Erythroblast (primary cell): Measurements from ENCODE around the gene CYP51A1.
"Not testable (repeated sequence)": the region's sequence is repeated elsewhere in the genome, so short reads cannot be mapped to it uniquely, and the experiment has no call there.

ENCODE experiments used
- DNase-seq, 2 experiments: peaks; one replicate each; lab custom pipeline; 2025; lab: John Stamatoyannopoulos, UW
- GATA1 ChIP-seq: IDR thresholded peaks from 2 replicates; pipeline ENCODE4 v1.6.1; 2011; ENCODE audit warnings: low read depth, mild to moderate bottlenecking, control low read depth, low read length, moderate library complexity
- POLR2A ChIP-seq: IDR thresholded peaks from 2 replicates; pipeline ENCODE4 v1.6.1; 2011; ENCODE audit warnings: mild to moderate bottlenecking, low read length

CYP51A1 gene

DNA sequence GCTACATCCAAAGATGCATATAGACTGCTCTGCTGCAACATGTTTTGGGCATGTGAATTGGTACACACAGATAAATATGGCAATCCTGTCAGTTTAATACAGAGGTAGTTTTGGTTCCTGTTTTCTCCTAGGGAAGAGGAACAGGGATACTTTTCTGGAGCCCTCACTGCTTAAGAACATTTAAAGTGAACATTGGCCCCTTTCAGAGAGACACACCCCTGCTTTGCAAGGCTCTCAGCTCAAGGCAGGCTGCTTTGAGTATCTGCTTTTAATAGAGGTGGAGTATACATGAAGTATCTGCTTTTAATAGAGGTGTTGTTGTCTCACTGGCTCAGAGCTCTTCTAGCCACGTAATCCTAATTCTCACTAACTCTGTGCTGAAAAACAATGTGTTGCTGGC is 38.9 kb downstream of the CYP51A1 start:
- no peak for TF ChIP-seq GATA1
- no peak for TF ChIP-seq POLR2A

GRCh38 chr7:92092210-92092609 is 42.1 kb downstream of the CYP51A1 start:
- no peak for DNase-seq
- TF ChIP-seq GATA1 (no peak), POLR2A (no peak)

More for the DNA sequence above, 38.9 kb downstream of the CYP51A1 start:
- DNase-seq = no peak

DNA sequence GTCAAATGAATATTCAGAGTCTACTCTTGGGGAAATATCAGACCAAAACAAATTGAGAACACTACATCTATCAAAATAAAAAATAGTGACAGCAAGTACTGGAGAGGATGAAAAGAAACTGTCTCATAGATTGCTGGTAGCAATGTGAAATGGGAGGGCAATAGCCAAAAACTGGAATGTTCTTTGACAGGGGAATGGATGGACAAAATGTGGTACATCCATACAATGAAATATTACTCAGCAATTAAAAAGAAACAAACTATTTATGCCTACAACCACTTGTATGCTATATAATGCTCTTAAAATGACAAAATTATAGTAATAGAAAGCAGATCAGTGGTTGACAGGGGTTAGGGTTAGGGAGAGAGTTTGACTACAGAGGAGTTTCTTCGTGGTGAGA is 46.0 kb downstream of the CYP51A1 start:
- TF ChIP-seq GATA1 (no peak), POLR2A (no peak)
- DNase-seq = no peak

DNA sequence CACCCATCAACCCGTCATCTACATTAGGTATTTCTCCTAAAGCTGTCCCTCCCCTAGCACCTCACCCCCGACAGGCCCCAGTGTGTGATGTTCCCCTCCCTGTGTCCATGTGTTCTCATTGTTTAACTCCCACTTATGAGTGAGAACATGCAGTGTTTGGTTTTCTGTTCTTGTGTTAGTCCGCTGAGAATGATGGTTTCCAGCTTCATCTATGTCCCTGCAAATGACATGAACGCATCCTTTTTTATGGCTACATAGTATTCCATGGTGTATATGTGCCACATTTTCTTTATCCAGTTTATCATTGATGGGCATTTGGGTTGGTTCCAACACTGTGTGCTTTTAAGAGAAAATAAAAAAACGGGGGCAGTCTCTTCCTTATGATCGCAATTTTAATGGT is 50.4 kb downstream of the CYP51A1 start:
- not testable (repeated sequence) for DNase-seq

DNA sequence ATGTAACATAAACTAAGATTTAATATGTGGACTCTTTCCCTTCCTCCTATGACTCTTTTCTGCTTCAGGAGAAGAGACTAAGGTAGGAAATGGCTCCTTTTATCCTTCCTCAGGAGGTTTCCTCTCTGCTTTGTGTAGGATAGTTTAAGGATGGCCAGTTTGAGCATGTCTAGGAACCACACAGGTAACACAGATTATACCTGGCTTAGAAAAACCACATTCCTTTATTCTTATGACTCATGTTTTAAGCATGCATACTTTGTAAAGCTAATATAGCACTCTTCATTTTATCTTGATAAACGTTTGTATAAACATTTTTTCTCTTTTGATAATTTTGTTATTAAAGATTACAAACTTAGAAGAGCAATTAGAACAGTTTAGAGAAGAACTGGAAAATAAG is 57.8 kb downstream of the CYP51A1 start:
- TF ChIP-seq GATA1 (no peak), POLR2A (no peak)
- no peak for DNase-seq

DNA sequence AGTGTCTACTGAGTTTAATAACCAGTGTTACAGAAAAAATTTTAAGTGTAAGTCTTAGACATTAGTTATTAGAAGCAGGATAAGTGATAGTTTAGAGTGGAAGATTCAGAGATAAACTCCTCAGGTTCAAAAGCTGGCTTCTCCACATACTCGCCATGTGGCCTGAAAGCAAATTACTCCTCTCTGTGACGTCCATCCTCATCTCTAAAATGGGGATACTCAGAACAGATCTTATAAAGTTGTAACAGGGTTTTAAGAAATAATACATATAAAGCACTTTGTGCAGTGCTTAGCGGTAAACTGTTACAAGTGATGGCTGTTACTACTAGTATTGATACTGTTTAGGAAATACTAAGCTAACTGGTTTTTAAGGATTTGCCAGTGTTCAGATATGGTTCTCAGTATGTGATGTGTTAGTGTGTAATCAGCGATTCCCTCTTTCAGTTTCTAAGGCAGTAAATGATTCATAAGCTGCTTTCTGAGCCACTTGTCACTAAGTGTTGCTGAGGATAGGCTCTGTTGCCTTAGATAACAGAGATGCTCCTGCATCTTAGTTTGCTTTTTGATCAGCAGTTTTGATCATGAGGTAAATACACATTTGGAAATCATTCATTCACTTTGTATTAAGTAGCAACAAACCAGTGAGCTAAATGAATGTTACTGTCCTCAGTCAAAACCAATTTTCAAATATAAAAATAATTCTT is 58.7 kb downstream of the CYP51A1 start:
- no peak for TF ChIP-seq GATA1
- TF ChIP-seq POLR2A = no peak
- DNase-seq = peak; percentile 9 to 27

- no peak for TF ChIP-seq POLR2A
- TF ChIP-seq GATA1 = no peak
- DNase-seq = no peak
Observed at GRCh38 chr7:92072708-92073107, 61.6 kb downstream of the CYP51A1 start.

GRCh38 chr7:92072121-92072520 is 62.2 kb downstream of the CYP51A1 start:
- TF ChIP-seq GATA1 = no peak
- TF ChIP-seq POLR2A = no peak
- peak; percentile 26 to 59 for DNase-seq

DNA sequence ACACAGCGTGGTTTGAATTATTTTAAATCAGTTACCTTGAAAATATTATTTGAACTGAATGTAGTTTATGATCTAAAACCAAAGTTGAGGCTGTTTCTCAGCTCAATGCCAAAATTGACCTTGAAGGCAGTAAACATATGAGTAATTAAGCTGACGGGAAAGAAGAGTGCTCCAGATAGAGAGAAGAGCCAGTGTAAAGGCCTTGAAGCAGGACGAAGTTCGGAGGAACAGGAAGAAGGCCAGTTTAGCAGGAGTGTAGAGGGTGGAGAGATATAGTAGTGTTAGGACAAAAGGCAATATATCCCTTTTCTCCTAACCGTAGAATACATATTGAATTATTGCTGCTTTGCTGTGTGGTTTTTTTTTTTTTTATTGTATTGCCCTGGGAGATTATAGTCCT is 63.2 kb downstream of the CYP51A1 start:
- no peak for TF ChIP-seq POLR2A
- TF ChIP-seq GATA1 = no peak
- DNase-seq = no peak

DNA sequence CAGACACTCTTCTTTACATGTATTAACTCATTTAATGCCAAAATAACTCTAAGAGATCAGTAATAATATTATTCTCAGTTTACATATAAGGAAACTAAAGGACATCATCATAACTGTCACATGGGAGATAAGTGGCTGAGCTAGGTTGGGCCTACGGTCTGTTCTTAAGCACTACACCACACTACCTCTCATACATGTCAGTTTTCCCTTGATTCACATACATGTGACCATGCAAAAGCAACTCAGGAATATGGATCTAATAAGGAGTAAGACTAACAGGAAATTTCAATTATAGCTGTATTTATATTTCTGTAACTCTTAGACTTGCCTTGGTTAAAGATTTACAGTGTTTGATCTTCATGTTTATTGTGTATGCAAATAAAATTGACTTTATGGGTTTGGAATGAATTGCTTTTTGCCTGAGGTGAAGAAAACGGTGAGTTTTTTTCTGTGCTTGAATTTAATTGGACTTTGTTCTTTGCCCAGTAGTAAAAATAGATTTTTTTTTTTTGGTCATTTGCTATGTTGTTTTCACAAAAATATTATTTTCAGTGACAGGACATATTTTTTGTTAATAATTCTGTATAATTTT is 69.7 kb downstream of the CYP51A1 start:
- no peak for TF ChIP-seq POLR2A
- TF ChIP-seq GATA1 = no peak
- DNase-seq = no peak
